GM21723 (cell line): Measurements from ENCODE around the gene PCID2.

Experiments used
- ATAC-seq: cut with Tn5 transposase; IDR thresholded peaks from one replicate; pipeline ENCODE4 v1.9.1; 2021; ENCODE audit warnings: mild to moderate bottlenecking, moderate library complexity; ENCODE audit not compliant: unreplicated experiment

The PCID2 gene

DNA sequence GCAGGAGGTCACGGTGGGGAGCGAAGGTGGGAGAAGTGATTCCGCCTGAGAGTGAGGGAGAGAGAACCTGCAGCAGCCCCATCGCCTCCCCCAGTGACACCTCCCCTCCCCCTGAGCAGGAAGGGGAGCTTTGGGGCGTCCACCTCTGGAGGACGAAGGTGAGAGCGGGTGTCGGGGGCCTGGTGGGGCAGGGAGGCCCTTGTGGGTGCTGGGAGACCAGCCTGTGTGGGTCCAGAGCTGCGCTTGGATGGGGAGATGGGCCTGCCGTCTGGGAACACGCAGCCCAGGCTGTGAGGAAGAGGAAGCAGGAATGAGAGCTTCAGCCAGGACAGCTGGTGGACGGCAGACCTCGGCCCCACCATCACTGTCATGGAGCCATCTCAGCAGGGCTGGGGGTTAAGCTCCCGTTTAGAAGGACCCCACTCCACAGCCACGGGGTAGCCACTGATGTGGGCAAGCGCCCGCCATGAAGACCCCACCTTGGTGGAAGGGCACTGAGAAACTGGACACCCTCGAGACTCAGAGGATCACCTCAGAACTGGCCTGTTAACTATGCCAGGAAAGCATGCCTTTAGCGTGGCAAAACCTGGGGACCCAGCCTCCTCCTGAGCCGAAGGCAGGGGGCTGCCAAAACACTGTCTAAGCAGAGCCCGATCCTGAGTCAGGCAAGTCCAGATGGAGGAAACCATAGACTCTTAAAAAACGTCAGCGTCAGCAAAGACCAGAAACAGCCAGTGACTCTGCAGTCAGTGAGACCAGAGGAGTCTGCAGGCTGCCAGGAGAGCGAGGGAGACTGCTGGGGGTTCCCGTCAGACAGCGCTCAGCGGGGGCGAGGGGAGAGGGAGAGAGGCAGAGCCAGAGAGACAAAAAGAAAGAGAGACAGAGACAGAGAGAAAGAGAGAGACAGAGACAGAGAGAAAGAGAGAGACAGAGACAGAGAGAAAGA, 56.5 kb downstream of the PCID2 start:
- no peak for ATAC-seq

DNA sequence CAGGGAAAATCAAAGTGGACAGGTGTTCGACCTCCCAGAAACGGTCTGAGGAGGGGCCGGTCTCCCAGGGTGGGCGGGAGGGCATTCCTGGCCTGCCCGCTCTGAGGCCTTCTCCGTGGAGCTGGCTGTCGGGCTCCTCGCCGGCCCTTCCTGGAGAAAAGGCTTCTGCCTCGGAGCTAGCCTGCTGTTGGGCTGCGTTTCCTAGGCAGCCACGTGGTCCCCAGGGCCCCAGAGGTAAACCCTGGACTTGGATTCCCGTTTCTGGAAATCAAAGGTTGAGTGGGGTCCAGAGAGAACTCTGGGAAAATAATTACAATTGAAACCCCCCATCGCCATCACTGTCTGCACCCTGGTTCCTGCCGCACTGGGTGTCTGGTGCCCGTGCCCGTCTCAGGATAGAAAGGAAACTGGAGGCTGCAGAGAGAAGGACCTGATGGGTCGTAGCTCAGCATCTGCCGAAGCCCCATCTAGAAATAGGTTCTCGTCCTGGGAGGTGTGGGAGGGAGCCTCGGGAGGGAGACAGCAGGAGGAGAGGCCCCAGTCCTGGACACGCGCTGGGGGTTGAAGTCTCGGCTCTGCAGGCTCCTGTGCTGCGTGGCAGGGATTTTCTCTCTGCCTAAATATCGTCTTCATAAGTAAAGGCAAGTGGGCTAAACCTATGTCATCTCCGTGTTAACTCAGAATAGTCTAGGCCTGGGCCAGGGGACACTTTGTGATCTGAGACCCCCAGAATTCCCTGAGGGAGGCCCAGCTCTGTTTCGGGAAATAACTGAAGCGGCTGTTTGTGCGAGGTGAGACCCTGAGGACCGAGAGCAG, 57.7 kb downstream of the PCID2 start:
- no peak for ATAC-seq

DNA sequence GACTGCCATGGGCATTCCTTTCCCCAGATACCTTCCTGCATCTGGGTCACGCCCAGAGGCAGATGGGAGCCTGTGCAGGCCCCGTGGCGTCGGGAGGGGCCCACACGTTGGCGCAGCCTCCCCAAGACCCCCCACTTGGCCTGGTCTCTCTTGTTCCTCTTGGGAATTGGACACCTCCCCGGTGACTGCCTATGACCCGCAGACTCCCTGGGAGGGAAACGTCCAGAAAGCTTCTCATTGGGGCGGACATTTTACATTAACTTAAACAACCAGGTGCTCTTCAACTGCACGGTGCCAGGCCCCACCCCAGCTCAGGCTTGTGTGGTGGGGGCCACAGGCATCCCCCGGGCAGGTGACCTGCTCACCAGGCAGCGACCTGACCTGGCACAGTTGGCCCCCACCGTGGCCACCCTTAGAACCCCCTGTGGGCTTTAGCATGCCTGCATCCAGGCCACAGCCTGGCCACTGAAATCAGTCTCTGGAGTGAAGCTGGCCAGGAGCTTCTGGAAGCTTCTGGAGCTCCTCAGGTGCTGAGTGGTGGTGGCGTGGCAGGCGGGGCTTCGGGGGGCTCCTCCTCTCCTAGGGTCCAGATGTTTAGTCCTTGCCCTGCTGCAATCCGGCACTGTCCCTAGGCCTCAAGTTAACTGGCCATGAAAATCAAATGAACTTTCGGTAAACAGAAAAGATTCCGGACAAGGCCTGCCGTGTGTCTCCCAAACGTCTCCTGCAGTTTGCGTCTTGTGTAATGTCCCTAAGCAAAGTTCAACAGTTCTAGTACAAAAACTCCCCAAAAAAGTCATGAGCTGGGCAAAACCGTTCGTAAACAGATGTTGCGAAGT, 58.5 kb downstream of the PCID2 start:
- ATAC-seq = no peak

DNA sequence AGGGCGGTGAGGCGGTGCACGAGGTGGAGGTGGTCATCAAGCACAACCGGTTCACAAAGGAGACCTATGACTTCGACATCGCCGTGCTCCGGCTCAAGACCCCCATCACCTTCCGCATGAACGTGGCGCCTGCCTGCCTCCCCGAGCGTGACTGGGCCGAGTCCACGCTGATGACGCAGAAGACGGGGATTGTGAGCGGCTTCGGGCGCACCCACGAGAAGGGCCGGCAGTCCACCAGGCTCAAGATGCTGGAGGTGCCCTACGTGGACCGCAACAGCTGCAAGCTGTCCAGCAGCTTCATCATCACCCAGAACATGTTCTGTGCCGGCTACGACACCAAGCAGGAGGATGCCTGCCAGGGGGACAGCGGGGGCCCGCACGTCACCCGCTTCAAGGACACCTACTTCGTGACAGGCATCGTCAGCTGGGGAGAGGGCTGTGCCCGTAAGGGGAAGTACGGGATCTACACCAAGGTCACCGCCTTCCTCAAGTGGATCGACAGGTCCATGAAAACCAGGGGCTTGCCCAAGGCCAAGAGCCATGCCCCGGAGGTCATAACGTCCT, 59.4 kb downstream of the PCID2 start:
- no peak for ATAC-seq

DNA sequence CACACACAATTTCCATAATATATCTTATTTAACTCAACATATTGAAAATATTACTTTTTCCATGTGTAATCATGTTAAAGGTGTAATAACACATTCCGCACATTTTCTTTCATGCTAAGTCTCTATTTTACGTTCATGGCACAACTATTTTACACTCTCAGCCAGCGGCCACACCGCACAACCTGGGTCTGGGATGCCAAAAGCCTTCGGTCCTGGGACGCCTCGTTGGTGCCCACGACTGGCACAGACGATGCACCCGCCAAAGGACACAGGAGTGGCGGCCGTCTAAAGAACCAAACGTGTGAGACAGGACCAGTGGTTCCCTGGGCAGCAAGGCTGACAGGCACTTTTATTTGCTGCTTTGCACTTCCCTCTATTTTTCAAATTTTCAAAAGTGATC, 60.1 kb downstream of the PCID2 start:
- no peak for ATAC-seq

DNA sequence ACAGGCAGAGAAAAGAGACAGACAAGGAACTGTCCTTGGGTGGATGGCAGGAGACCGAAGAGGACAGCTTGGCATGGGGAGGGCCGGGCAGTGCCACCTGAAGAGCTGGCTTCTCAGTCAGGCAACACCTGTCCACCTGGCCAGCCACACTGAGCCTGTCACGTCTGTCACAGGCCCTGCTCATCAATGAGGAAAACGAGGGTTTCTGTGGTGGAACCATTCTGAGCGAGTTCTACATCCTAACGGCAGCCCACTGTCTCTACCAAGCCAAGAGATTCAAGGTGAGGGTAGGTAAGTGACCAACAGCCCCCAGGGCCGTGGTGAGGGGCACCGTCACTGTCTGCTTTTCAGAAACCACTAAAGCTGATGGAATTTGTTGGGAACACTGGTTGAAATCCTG, 61.3 kb downstream of the PCID2 start:
- no peak for ATAC-seq

- ATAC-seq = no peak
Observed at GRCh38 chr13:113146750-113147149, 61.7 kb downstream of the PCID2 start.

DNA sequence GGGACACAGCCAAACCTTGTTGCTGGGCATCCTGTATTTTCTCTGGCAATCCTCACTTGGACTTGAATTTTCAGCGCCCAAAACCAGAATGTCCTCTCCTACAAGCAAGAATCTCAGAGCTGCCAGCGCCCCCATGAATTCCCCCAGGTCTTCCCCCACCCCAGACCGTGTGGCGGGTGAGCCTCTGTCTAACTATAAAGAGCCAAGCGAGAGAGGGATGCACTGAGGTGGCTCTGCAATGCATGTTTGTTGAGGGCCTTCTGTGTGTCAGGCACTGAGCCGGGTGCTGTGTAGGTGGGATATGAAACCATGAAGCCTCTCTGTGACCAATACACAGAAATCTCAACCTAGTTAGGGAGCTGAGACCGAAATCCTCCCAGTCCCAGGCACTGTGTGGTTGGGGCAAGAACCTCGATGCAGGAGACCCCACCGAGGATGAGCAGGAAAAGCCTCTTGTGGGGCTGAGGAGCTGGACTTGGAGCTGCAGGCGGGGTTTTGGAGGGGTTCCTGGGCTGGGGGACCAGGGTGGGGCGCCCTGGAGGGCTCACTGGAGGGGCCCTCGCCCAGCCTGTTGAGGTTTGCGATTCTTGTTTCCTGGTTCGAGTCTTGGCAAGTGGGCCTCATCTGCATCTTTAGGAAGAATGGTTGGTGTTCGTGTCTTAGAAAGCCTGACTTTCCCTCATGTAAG, 62.4 kb downstream of the PCID2 start:
- ATAC-seq = no peak

DNA sequence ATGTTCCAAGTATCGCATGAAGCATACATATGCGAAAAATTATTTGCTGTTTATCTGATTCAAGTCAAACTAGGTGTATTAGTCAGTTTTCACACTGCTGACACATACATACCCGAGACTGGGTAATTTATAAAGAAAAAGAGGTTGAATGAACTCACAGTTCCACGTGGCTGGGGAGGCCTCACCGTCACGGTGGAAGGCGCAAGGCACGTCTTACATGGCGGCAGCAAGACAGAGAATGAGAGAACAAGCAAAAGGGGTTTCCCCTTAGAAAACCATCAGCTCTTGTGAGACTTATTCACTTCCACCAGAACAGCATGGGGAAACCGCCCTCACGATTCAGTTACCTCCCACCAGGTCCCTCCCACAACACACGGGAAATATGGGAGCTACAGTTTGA, 63.0 kb downstream of the PCID2 start:
- ATAC-seq = no peak

DNA sequence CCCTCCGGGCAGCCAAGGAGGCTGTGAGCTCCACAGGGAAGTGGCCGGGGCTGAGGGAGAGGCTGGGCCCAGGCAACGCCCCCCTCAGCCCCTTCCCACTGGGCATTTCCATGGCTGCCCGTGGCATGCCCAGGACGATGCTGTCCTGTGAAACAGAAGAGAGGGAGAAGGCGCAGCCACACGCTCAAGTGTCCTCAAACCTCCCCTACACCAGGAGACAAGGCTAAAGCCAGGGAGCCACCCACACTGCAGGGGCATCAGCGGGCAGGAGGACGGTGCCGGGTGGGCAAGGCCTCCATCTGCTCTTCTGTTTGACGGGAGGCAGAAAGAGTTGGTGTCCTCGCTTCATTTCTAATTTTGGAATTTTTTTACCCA, 64.2 kb downstream of the PCID2 start:
- ATAC-seq = no peak

GRCh38 chr13:113143466-113144254, 64.8 kb downstream of the PCID2 start:
- no peak for ATAC-seq

DNA sequence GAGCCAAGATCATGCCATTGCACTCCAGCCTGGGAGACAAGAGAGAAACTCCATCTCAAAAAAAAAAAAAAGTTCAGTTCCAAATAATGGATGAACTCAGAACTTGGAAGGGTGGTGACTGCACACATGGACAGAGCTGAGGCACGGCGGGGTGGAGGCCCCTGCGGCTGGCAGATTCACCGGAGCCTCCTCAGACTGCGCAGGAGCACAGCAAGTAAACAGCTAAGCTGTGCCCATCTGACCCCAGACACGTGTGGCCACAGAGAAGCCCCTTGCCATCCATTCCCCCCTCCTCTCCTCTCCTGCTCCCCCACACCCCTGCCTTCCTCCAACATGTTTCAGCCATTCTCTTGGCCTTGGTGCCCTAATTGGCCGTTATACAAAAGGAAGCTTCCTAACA, 65.6 kb downstream of the PCID2 start:
- ATAC-seq = no peak

DNA sequence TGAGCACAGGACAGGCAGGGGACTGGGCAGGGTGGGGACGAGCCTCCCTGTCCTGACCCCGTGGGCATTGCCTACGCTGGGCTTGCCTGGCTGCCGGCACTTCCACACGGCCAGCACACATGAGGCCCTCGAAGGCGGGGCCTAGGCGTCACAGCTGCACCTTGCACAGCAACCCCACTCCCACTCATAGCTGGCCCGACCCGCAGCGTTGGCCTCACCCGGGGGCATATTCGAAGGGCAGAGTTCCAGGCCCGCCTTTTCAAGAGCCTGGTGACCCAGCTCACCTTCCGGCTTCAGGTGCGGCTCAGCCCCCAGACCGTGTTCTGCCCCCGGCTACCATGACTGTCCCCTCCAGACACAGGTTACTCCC, 66.9 kb downstream of the PCID2 start:
- no peak for ATAC-seq

GRCh38 chr13:113140677-113141600, 67.5 kb downstream of the PCID2 start:
- no peak for ATAC-seq

DNA sequence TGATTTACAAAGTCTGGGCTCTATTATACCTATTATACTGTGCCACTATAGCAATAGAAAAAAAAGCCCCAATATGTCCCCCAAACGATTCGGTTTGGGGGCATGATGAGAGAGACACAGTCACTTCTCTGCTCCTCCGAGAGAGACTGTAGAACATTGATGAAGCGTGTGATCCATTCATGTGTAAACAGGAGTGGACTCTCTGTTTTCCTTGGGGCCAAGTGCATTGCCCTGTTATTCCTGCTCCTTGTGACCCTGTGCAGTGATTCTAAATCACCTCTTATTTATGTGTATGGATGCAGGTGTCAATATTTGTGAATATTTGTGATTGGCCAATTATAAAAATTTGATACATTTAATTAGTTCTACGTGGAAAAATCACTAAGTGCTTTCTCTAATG, 68.9 kb downstream of the PCID2 start:
- ATAC-seq = no peak

DNA sequence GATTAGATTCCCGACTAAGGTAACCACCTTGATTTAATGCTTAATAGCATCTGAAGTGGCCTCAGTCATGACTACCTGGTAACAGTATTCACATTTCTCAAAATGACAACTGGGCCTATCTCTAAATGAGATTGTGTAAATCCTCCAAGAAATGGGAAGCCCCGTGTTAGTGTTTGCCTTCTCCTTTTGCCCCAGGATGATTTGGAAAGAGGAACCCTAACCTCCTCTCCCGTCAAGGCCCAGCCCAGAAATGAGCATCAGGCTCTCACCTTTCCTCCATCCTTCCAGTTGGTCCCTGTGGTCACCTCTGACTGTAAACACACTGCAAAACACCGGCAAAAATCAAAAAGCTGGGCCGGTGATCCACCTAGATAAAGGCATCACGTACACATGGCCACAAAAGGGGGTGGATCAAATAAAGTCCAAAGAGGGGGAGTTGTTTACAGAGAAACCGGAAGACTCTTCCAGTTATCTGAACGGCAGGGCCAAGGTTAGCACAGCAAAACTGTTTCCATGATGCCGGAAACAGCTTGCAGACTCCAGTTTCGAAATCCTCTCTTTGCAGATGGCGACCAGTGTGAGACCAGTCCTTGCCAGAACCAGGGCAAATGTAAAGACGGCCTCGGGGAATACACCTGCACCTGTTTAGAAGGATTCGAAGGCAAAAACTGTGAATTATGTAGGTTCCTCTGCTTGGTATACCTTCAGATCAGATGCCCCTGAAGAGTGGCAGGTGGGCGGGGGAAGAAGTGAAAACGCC, 69.5 kb downstream of the PCID2 start:
- ATAC-seq = no peak

GRCh38 chr13:113137691-113138298, 70.7 kb downstream of the PCID2 start:
- ATAC-seq = no peak
